SK-N-SH (cell line): Measurements from ENCODE around the gene MTUS2.

ENCODE experiments used
- EZH2phosphoT487 ChIP-seq: fragments of 200-600 bp; sonication (generic); IDR thresholded peaks from 2 replicates; pipeline ENCODE4 v1.6.1; 2017; ENCODE audit warnings: low read depth, mixed run types, mild to moderate bottlenecking, antibody characterized with exemption, moderate library complexity, borderline replicate concordance
- POLR2AphosphoS5 ChIP-seq: IDR thresholded peaks from 2 replicates; pipeline ENCODE4 v1.6.1; 2012; ENCODE audit warnings: low read depth, low read length
- TF ChIP-seq, protein P1 (sequence below): fragments of 200-600 bp; sonication (generic); IDR thresholded peaks from 2 replicates; pipeline ENCODE4 v1.6.1; 2017; ENCODE audit warnings: antibody characterized with exemption, mild to moderate bottlenecking, moderate library complexity
- TF ChIP-seq, protein P2 (sequence below): IDR thresholded peaks from 2 replicates; pipeline ENCODE4 v1.6.1; 2012; ENCODE audit warnings: mild to moderate bottlenecking, low read depth, low read length, moderate library complexity
- TF ChIP-seq, protein P3 (sequence below): IDR thresholded peaks from 2 replicates; pipeline ENCODE4; 2012
- TF ChIP-seq, protein P4 (sequence below): fragments of 150-350 bp; IDR thresholded peaks from 2 replicates; pipeline ENCODE4 v1.6.1; 2017; ENCODE audit warnings: antibody characterized with exemption, low read length, low read depth, borderline replicate concordance

DNA sequence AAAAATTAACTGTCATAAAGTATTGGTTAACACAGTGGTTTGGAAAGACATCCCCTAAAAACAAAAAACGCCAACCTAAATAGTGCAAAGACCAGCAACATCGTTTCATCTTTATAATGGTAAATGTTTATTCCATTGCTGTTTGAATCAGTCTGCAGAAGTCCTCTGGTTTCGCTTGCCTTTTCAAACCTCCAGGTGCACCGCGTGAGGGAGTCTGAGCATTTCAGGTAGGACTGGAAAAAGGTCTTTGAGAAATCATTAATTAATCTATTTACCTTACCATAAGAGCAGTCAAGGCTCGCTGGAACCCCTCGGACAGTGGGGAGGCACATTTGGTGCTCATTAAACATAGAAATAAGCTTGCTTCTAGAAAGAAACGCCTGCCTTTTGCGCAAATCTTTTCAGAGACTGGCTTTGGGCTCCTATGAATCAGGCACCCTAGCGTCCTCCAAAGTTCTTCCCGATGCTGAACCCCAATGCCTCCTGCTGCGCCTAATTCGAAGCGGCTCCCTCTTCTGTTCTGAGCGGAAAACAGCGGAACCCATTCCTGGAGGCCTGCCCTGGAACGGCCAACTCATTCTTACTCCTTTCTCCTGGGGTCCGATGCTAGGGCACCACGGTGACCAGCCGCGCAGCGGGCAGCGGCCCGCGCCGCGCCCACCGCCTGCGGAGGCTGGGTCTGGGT is 951 bp upstream of the MTUS2 start:
- TF ChIP-seq POLR2AphosphoS5 (no peak), EZH2phosphoT487 (no peak)
- TF ChIP-seq, protein P1, sequence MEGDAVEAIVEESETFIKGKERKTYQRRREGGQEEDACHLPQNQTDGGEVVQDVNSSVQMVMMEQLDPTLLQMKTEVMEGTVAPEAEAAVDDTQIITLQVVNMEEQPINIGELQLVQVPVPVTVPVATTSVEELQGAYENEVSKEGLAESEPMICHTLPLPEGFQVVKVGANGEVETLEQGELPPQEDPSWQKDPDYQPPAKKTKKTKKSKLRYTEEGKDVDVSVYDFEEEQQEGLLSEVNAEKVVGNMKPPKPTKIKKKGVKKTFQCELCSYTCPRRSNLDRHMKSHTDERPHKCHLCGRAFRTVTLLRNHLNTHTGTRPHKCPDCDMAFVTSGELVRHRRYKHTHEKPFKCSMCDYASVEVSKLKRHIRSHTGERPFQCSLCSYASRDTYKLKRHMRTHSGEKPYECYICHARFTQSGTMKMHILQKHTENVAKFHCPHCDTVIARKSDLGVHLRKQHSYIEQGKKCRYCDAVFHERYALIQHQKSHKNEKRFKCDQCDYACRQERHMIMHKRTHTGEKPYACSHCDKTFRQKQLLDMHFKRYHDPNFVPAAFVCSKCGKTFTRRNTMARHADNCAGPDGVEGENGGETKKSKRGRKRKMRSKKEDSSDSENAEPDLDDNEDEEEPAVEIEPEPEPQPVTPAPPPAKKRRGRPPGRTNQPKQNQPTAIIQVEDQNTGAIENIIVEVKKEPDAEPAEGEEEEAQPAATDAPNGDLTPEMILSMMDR, result no peak
- TF ChIP-seq, protein P2, sequence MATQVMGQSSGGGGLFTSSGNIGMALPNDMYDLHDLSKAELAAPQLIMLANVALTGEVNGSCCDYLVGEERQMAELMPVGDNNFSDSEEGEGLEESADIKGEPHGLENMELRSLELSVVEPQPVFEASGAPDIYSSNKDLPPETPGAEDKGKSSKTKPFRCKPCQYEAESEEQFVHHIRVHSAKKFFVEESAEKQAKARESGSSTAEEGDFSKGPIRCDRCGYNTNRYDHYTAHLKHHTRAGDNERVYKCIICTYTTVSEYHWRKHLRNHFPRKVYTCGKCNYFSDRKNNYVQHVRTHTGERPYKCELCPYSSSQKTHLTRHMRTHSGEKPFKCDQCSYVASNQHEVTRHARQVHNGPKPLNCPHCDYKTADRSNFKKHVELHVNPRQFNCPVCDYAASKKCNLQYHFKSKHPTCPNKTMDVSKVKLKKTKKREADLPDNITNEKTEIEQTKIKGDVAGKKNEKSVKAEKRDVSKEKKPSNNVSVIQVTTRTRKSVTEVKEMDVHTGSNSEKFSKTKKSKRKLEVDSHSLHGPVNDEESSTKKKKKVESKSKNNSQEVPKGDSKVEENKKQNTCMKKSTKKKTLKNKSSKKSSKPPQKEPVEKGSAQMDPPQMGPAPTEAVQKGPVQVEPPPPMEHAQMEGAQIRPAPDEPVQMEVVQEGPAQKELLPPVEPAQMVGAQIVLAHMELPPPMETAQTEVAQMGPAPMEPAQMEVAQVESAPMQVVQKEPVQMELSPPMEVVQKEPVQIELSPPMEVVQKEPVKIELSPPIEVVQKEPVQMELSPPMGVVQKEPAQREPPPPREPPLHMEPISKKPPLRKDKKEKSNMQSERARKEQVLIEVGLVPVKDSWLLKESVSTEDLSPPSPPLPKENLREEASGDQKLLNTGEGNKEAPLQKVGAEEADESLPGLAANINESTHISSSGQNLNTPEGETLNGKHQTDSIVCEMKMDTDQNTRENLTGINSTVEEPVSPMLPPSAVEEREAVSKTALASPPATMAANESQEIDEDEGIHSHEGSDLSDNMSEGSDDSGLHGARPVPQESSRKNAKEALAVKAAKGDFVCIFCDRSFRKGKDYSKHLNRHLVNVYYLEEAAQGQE, result no peak
- TF ChIP-seq, protein P3, sequence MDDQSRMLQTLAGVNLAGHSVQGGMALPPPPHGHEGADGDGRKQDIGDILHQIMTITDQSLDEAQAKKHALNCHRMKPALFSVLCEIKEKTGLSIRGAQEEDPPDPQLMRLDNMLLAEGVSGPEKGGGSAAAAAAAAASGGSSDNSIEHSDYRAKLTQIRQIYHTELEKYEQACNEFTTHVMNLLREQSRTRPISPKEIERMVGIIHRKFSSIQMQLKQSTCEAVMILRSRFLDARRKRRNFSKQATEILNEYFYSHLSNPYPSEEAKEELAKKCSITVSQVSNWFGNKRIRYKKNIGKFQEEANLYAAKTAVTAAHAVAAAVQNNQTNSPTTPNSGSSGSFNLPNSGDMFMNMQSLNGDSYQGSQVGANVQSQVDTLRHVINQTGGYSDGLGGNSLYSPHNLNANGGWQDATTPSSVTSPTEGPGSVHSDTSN, result no peak
- TF ChIP-seq, protein P4, sequence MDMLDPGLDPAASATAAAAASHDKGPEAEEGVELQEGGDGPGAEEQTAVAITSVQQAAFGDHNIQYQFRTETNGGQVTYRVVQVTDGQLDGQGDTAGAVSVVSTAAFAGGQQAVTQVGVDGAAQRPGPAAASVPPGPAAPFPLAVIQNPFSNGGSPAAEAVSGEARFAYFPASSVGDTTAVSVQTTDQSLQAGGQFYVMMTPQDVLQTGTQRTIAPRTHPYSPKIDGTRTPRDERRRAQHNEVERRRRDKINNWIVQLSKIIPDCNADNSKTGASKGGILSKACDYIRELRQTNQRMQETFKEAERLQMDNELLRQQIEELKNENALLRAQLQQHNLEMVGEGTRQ, result no peak
